Peyer's patch (tissue), 4 donors: Measurements from ENCODE around the gene ELMO1.

Source experiments
- CTCF ChIP-seq, 6 experiments: fragments of 450-650 bp in 4 of 6; fragments of 200-600 bp in 2 of 6; sonication (generic) in 1 of 6; IDR thresholded peaks; one replicate each; pipeline ENCODE4 v1.5.1; 2017 to 2019; ENCODE audit warnings: antibody characterized with exemption in 6 of 6, mild to moderate bottlenecking in 3 of 6, moderate library complexity in 1 of 6
- POLR2A ChIP-seq, 2 donors: fragments of 450-650 bp; IDR thresholded peaks; one replicate each; pipeline ENCODE4 v1.5.1; 2017; ENCODE audit warnings: antibody characterized with exemption in 2 of 2, mild to moderate bottlenecking in 2 of 2, moderate library complexity in 2 of 2

DNA sequence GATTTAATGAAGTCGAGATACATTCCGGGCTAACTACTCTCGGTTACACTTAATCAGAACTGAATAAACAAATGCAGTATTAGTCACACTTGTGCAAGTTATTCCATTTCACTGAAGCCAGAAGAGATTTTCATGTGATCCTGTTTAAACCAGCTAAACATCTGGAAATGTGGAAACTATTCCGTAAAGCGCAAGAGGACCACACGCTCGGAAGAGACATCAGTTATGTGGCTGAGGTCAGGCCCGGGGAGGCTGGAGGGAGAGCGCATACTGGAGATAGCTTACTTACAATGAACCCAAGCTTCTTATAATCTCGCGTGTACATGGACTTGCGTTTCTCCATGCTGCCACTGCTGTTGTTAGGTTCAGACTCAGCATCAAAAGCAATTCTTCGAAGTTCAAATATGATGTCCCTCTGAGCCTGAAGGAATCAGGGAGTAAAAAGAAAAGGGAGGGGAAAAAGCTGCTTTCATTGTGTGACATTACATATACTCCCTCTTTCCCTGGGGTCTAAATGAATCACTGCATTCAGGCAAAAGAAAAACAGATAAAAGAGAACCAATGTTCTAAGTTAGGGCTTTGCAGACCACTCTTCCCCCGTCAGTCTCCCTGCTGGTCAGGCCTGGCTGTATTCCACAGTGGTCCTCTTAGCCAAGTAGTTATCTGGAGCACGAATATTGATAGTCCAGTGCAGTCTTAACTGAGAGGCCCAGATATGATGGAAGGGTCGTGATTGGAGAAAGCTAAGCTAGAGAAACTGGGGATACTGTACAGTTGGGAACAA is 237.4 kb downstream of the ELMO1 start:
- no peak for TF ChIP-seq CTCF (IDR thresholded peaks at IDR 0.05)
- no peak for TF ChIP-seq POLR2A (IDR thresholded peaks at IDR 0.05)
